NCI-H2107 (cell line): ENCODE measurements around the gene TRA2A.
"Not testable (repeated sequence)": the region's sequence is repeated elsewhere in the genome, so short reads cannot be mapped to it uniquely, and the experiment has no call there.

Experiments
- DNase-seq: peaks from one replicate; lab custom pipeline; 2025; lab: John Stamatoyannopoulos, UW

The TRA2A gene

DNA sequence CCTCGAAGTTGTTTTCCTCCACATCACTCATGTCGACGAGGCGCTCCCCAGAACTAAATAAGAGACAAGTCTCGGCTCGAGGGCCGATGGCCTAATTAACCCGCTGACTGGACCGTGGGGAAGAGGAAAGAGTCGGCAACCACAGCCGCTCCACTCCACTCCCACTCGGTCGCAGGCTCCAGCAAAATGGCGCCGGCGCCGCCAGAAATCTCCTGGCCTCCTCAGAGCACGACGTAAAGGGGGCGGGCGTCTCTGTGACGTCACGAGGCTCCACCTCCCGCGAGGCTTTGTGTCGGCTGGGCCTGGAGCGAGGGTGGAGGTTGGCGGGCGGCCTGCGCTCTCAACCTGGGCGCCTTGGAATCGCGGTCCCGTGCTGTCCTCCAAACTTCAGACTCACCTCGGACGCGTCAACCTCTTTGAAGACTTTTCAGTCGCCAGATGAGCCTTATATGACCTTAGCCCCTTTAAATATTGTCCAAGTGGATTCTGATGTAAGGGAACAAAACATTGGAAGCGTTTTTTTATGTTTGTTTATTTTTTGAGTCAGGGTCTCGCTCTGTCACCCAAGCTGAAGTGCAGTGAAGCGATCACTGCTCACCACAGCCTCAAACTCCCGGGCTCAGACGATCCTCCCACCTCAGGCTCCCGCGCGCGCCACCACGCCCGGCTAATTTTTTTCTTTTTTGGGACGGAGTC is at the start of gene TRA2A:
TRA2A (minus strand) TSS at position 188 of the 696 bp plus-strand sequence; CDS start at position 31, 157 bp downstream.
- DNase-seq = peak; percentile 98

DNA sequence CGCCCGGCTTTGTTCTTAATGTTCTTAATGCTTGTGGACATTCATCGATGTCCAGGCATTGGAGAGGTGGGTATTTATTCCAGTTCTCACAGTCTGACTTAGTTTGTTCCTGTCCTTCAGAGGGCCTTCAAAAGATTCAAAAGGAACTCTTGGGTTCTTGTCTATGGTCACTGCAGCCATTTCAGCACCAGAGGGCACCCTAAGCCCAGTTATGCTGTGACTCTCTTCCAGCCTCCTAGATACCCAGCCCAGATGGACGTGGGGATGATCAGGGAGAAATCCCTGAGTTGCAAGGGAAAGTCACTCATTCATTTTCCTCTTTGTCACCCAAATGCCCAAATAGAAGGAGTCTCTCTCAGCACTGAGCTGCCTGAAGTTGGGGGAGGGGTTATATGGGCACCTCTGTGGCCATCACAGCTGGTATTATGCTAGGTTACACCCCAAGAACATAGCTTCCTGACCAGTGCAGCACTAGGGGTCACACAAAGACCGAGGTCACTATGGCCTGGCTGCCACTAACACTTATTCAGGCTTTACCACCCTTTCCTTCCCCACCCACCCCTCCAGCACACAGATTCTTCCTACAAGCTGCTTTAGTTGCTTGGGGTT is 38.9 kb upstream of the TRA2A start:
- peak; percentile 42 for DNase-seq

DNA sequence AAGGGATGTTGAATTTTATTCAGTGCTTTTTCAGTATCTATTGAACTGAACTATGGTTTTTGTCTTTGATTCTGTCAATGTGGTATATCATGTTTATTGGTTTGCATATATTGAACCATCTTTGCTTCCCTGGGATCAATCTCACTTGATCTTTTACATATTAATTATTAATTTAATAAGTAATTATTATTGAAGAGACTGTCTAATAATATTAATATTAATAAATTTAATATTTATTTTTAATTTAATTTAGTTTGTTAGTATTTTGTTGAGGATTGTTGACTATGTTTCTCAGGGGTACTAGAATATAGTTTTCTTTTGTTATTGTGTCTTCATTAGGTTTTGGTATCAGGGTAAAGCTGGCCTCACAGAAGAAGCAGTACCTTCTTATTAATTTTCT is 26.5 kb upstream of the TRA2A start:
- DNase-seq = no peak

DNA sequence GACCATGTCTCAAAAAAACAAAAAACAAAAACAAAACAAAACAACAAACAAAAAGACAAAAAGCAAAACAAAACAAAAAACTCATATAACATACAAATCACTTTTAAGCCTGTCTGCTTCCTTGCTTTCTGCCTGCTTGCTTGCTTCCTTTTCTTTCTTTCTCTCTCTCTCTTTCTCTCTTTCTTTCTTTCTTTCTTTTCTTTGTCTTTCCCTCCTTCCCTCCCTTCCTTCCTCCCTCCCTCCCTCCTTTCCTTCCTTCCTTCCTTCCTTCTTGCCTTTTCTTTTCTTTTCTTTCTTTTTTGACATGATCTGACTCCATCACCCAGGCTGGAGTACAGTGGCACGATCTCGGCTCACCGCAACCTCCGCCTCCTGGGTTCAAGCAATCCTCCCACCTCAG is 15.9 kb upstream of the TRA2A start:
- no peak for DNase-seq

DNA sequence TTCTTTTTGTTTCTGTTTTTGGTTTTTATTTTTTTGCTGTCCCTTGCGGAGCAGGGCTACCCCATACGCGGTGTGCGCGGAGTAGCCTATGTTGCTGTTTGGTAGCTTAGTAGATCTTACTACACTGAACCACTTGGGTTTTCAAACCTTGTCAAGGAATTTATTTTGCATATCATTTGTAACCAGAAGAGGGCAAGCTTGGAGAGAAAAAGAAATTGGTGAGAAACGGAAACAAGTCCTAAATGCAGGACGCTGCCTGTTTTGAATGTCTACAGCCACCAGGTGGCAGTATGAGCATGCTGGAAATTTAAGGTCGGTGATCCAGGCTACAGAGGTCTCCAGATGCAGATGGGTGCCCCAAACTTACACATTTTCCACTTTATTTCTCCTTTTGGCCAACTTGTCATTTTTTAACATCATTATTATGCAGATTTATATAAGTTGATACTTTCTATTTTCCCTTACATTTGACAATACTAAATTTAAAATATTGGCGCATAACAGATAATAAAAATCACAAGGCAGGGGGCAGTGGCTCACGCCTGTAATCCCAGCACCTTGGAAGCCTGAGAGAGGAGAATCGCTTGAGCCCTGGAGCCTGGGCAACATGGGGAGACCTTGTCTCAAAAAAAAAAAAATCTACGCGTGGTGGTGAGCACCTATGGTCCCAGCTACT is 15.3 kb upstream of the TRA2A start:
- DNase-seq = peak; percentile 74

DNA sequence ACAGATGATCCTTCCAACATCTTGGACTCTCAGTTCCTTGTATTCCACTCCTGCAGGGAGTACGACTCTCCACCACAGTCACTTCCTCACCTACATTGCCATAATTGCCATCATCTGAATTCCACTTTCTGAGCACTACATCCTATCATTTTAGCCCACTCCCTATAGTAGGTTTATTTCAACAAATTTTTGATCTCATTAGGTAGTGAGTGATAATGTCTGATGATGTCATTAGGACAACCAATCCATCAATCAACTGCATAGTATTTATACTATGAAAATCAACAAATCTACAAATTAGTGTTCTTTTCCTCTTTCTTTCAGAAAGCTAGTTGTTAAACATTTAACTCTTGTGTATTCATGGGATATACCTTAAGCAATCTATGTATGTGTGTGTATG is 13.7 kb upstream of the TRA2A start:
- DNase-seq = no peak

DNA sequence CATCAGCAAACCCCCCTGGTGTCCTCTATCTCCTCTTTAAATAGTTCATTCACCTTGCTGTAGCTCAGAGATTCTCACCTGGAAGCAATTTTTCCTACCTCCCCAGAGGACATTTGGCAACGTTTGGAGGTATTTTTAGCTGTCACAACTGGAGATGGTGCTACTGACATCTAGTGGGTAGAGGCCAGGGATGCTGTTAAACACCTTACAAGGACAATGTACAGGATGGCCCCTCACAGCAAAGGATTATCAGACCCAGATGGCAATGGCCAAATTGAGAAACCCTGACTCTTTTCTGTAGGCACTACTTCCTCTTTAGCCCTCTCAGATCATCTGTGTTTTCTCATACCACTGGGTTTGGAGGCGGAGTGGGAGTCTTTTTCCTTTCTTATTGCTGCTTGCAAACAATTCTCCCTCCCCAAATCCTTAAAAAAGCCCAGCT is 13.2 kb upstream of the TRA2A start:
- DNase-seq = no peak

DNA sequence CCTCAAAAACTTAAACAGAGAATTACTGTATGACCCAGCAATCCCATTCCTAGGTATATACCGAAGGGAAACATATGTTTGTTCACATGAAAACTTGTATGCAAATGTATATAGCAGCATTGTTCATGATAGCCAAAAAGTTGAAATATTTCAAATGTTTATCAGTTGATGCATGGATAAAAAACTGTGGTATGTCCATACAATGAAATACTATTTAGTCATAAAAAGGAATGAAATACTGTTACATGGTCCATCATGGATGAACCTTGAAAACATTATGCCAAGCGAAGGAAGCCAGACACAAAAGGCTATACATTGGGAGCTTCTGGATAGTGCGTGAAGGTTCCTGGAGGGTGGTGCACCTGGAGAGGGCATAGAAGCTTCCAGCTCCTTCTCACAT is 11.0 kb upstream of the TRA2A start:
- no peak for DNase-seq

DNA sequence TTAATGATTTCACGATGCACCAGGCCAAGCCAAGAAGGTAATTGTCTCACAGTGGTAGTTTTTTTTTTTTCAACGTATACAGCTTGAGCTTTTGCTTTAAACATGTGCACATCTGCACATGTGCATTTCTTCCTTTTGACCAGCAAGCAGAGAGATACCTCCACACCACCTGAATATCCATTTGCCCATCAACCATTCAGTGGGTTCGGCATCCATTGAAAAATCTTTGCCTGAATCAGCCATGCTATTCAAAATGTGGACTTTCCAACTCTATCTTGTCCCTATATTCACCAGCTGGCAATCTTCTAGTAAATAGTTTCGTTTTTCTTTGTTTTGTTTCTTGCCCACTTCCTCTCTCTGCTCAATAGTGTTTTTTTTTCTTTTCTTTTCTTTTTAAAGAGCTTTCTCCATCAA is 7.7 kb upstream of the TRA2A start:
- DNase-seq = no peak

DNA sequence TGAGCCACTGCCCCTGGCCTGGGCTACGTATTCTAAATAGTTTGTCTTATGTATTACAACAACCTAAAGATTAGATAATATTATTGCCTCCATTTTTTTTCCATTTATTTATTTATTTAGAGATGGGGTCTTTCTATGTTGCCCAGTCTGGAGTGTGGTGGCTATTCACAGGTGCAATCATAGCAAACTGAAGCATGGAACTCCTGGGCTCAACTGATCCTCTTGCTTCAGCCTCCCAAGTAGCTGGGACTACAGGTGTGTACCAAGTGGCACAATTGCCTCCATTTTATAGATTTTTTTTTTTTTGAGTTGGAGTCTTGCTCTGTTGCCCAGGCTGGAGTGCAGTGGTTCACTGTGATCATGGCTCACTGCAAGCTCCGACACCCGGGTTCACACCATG is 6.5 kb upstream of the TRA2A start:
- no peak for DNase-seq

DNA sequence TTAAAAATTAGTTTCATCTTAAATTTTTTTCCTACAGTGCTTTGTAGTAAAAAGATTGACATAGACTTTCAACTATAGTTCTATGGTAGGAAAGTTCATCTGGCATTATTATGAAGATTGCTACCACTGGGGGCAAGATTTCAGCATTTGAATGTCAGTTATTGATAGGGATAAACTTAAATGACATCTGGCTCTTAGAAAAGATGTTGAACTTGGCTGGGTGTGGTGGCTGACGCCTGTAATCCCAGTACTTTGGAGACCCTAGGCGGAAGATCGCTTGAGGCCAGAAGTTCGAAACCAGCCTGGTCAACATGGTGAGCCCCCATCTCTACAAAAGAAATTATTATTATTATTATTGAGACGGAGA is 1.4 kb upstream of the TRA2A start:
- no peak for DNase-seq

DNA sequence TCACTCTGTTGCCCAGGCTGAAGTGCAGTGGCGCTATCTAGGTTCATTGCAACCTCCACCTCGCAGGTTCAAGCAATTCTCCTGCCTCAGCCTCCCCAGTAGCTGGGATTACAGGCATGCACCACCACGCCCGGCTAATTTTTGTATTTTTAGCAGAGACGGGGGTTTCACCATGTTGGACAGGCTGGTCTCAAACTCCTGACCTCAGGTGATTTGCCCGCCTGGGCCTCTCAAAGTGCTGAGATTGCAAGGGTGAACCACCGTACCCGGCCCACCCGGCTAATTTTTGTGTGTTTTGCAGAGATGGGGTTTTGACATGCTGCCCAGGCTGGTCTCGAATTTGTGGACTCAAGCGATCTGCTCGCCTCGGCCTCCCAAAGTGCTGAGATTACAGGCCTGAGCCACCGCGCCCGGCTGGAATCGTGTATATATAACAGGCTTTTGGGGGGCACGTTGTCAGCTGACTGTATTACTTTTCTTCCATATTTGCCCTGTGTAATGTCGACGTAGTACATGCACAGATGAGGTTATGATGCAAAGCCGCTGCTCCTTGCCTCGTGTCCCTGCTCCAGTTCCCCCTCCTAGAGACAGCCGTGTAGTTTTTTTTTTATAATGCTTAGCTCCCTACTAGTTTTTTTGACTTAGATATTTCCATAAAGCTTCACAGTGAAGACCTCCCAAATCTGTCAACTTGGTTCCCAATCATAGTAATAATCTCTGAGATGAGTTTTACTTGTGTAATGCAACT is 883 bp upstream of the TRA2A start:
- no peak for DNase-seq

DNA sequence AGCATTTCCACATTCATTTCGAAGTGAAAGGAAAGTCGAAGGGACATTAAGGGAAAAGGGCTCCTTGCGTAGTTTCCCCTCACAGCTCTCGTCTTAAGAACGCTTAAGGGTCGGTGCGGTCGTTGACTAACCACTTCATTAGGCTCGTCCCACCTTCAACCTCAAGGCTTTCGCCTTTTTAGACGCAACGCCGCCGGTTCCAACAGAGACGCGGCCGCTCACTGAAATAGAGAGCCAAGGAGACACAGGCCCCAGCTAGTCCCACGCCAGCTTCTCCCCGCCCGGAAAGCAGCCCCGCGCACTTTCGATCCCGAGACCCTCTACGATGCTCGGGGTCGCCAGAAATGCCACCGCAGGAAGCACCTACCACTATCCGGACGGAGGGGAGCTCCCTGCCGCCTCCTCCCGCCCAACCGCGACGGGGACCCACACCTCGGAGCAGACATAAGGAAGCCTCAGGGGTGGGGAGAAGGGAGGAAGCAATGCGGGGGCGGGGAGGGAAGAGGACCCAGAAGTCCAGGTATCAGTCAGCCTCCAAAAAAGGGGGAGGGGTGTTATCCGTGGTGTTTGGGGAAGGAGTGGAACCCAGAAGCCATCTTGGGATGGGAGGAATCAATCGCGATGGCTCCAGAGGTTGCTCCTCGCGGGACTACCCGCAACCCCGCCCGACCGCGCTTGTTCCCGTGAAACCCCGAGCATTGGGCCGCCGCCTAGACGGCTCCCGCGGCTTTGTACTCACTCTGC is 559 bp downstream of the TRA2A start:
- DNase-seq = no peak

DNA sequence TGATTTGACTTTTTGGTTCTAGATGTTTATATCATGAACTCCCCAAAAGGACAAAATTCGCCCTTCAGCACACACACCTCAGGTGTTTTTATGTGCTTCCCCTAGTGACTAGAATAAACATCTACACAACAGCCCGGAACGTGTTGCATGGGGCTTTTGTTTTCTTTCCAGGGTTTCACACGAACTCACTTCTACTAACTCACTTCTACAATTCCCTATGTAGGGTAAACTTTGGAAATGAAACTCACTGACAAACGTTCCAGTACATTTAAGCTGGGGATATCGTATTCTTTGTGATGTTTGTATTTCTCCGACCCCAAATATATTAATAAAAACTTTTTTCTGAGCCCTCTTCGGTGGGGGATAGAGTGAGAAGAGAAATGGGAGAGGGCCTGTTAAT is 1.4 kb downstream of the TRA2A start:
- peak; percentile 5 for DNase-seq

DNA sequence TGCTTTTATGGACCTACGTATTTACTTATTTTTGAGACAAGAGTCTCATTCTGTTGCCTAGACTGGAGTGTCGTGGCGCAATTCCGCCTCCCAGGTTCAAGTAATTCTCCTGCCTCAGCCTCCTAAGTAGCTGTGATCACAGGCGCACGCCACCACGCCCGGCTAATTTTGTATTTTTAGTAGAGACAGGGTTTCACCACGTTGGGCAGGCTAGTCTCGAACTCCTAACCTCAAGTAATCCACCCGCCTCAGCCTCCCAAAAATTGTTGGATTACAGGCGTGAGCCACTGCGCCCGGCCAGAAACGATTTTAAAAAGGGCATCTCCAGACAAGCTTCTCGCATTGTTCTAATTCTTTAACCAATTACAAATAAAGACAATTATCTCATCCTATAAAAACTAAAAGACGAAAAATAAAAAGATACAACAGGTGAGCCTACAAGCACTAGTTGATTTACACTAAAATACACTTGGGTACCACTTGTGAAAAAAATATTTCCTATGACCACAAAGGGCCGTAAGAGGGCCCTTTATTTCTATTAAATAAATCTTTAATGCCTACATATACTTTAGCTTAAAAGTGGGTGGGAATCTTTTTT is 2.4 kb downstream of the TRA2A start:
- no peak for DNase-seq

DNA sequence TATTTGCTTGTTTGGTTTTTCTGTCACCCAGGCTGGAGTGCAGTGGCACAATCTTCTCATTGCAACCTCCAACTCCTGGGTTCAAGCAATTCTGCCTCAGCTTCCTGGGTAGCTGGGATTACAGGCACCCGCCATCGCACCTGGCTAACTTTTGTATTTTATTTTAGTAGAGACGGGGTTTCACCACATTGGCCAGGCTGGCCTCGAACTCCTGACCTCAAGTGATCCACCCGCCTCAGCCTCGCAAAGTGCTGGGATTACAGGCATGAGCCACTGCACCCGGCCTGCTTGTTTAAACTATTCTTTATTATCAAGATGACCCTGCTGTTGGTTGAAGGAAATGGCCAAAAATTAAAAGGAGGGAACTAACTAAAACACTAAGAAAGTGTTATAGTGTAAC is 6.2 kb downstream of the TRA2A start:
- not testable (repeated sequence) for DNase-seq

DNA sequence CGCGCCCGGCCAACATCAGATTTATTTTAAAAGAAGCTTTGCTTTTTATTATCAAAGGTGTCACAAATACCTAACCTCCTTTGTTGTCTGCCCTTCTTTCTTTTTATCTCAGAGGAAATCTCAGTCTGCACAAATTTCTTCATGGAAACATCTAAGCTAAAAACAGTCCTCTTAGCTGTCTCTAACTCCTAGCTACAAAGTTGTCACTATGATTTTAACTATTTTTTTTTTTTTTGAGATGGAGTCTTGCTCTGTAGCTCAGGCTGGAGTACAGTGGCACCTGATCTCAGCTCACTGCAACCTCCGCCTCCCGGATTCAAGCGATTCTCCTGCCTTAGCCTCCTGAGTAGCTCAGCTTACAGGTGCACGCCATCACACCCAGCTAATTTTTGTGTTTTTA is 7.3 kb downstream of the TRA2A start:
- no peak for DNase-seq

DNA sequence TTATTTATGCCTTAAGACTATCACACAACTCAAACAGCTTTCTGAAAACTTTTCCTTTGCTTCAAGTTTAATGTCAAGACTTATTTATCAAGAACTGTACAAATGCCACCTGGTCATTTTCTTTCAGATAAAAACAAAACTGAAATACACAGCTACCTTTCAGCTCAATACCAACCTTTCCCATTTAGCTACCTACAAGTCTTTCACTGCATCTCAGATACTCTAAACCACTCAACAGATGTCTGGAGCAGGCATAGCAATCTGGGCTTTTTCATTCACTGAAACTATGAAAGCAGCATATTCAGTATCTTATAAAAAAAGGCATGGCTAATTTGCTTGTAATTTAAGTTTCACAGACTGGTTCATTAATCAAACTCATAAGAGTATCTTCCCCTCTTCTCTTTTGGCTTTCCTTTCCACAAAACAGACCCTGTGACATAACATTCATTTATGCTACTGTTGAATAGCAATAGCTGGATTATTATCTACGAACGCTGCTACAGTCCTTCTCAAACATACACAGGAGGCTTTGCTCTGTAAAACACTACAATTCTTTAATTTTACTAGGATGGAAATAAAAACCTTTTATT is 8.2 kb downstream of the TRA2A start:
- no peak for DNase-seq

DNA sequence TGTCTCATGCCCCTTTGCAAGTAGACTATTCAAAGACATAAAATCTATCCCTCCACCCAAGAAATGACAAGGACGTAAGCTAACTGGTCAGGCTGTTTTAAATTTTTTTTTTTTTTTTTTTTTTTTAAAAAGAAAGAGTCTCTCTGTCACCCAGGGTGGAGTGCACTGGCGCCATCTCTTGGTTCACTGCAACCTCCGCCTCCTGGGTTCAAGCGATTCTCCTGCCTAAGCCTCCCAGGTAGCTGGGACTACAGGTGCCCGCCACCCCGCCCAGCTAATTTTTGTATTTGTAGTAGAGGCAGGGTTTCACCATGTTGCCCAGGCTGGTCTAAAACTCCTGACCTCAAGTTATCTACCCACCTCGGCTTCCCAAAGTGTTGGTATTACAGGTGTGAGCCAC is 11.2 kb downstream of the TRA2A start:
- DNase-seq = no peak

DNA sequence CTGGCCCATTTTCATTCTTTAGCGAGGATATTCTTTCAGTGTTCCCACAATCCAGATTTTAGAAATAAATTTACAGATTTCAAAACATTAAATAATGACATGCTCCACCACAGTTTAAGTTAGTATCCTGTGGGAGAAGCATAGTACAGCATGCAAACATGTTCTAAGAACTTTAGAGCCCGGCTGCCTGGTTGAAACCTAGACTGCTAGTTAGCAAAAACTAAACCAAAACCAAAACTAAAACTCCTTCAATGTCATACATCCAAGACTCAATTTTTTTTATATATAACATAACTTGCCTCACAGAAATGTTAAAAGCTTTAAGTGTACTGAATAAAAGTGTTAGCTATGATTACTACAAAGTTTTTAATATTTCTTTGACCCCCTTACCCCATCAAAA is 17.0 kb downstream of the TRA2A start:
- no peak for DNase-seq

DNA sequence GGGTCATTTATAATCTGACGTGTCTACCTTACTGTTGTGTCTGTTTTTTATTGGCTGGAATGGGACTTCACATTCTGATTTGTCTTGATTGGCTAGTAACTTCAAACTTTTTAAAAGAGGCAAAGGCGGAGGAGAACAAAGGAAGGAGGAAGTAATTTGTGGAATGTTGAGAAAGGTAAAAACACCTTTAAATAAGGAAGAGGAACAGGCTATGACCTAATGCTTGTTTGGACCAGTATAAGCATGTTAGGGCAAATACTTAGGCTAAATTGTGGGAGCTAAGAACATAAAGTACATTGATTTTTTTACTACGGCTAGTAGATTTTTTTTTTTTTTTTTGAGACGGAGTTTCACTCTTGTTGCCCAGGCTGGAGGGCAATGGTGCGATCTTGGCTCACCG is 18.0 kb downstream of the TRA2A start:
- not testable (repeated sequence) for DNase-seq
